ENCODE data around the gene SCO2. TPM values are rescaled to one million over a fixed set of nuclear protein-coding genes. Genes with fewer than 3 reads are reported as not detected.

SCO2 gene
- total RNA-seq, 2 donors from 2014 or later: 3.5 to 4.5 TPM

GRCh38 chr22:50528682-50529415 is 3.5 kb upstream of the SCO2 start:
- H3K4me1 ChIP-seq (ENCODE audit: control insufficient read depth in 1 of 2, low read depth in 2 of 2): peaks cover 29 to 54% of the 10 kb centered on the region in 2 donors
- H3K27ac ChIP-seq: peak overlapping the region; percentile 72 to 83
- ATAC-seq (ENCODE audit: insufficient number of reproducible peaks, low FRiP score, low read depth) (no peak), DNase-seq (ENCODE audit: low spot score) (no peak)
- H3K4me3 ChIP-seq: peak overlapping the region; percentile 78
- TF ChIP-seq CTCF (IDR thresholded peaks at IDR 0.05): no peak
- H3K27me3 ChIP-seq (replicated peaks; ENCODE audit: insufficient read depth): peaks cover 5% of the 10 kb centered on the region
- H3K9me3 ChIP-seq: no peaks in the 10 kb centered on the region
- H3K36me3 ChIP-seq: peaks cover 2% of the 10 kb centered on the region

GRCh38 chr22:50527921-50528681 is 2.7 kb upstream of the SCO2 start:
- Histone ChIP-seq H3K9me3 (no peaks in the 10 kb centered on the region), H3K36me3 (peaks cover 8% of the 10 kb centered on the region), H3K4me1 (ENCODE audit: control insufficient read depth in 1 of 2, low read depth in 2 of 2) (peaks cover 29 to 54% of the 10 kb centered on the region in 2 donors), H3K27ac (no peak overlapping the region), H3K4me3 (peak overlapping the region; percentile 78), H3K27me3 (replicated peaks; ENCODE audit: insufficient read depth) (peaks cover 5% of the 10 kb centered on the region)
- DNase-seq (ENCODE audit: low spot score): no peak
- no peak for TF ChIP-seq CTCF (IDR thresholded peaks at IDR 0.05)
- ATAC-seq (ENCODE audit: insufficient number of reproducible peaks, low FRiP score, low read depth): no peak

GRCh38 chr22:50526834-50527801 is 1.7 kb upstream of the SCO2 start:
- Histone ChIP-seq H3K4me1 (ENCODE audit: control insufficient read depth in 1 of 2, low read depth in 2 of 2) (peaks cover 27 to 48% of the 10 kb centered on the region in 2 donors), H3K36me3 (peaks cover 17% of the 10 kb centered on the region), H3K4me3 (peak overlapping the region; percentile 75), H3K27ac (peak overlapping the region; percentile 69 to 75), H3K9me3 (no peaks in the 10 kb centered on the region), H3K27me3 (replicated peaks; ENCODE audit: insufficient read depth) (peaks cover 5% of the 10 kb centered on the region)
- TF ChIP-seq CTCF (IDR thresholded peaks at IDR 0.05): no peak
- ATAC-seq (ENCODE audit: insufficient number of reproducible peaks, low FRiP score, low read depth) (no peak), DNase-seq (ENCODE audit: low spot score) (no peak)

- DNase-seq (ENCODE audit: low spot score) (no peak), ATAC-seq (ENCODE audit: insufficient number of reproducible peaks, low FRiP score, low read depth) (peak; percentile 21)
- Histone ChIP-seq H3K36me3 (peaks cover 25% of the 10 kb centered on the region), H3K27ac (peak overlapping the region; percentile 69 to 75), H3K9me3 (no peaks in the 10 kb centered on the region), H3K4me1 (ENCODE audit: control insufficient read depth in 1 of 2, low read depth in 2 of 2) (peaks cover 21 to 40% of the 10 kb centered on the region in 2 donors), H3K4me3 (peak overlapping the region; percentile 75), H3K27me3 (replicated peaks; ENCODE audit: insufficient read depth) (peaks cover 2% of the 10 kb centered on the region)
- TF ChIP-seq CTCF (IDR thresholded peaks at IDR 0.05): peak; percentile 68
These were observed 873 bp upstream of the SCO2 start for GRCh38 chr22:50526108-50526833.
